HG02885 (cell line): ENCODE measurements around the gene NFKBIL1.

Source experiments
- ATAC-seq: cut with Tn5 transposase; IDR thresholded peaks from one replicate; pipeline ENCODE4 v1.9.1; 2021; ENCODE audit warnings: mild to moderate bottlenecking; ENCODE audit not compliant: unreplicated experiment, poor library complexity

NFKBIL1 gene

GRCh38 chr6:31558631-31559500 is 11.5 kb downstream of the NFKBIL1 start:
- ATAC-seq = no peak

- no peak for ATAC-seq
These were observed 12.2 kb downstream of the NFKBIL1 start for GRCh38 chr6:31559606-31559957.

- peak; percentile 70 for ATAC-seq
These were observed 12.7 kb downstream of the NFKBIL1 start for GRCh38 chr6:31559958-31560696.

GRCh38 chr6:31560697-31561058 is 13.3 kb downstream of the NFKBIL1 start:
- ATAC-seq = no peak

- no peak for ATAC-seq
These were observed 20.3 kb downstream of the NFKBIL1 start for GRCh38 chr6:31567531-31568370.

- peak; percentile 65 for ATAC-seq
These were observed 21.1 kb downstream of the NFKBIL1 start for GRCh38 chr6:31568537-31568961.

GRCh38 chr6:31569861-31570536 is 22.6 kb downstream of the NFKBIL1 start:
- no peak for ATAC-seq

GRCh38 chr6:31572041-31572911 is 24.9 kb downstream of the NFKBIL1 start, which contains the start of gene LTA:
Gene LTA (plus strand): TSS chr6:31572289. CDS start chr6:31572743, 454 bp downstream.
- ATAC-seq = peak; percentile 39

- no peak for ATAC-seq
These were observed 26.1 kb downstream of the NFKBIL1 start for GRCh38 chr6:31573239-31574105.

- no peak for ATAC-seq
These were observed 27.0 kb downstream of the NFKBIL1 start for GRCh38 chr6:31574106-31575061.

- no peak for ATAC-seq
These were observed 28.0 kb downstream of the NFKBIL1 start, which contains the start of gene TNF for GRCh38 chr6:31575335-31575901. Gene TNF (plus strand): TSS chr6:31575565. CDS start chr6:31575742, 177 bp downstream.

GRCh38 chr6:31575952-31576685 is 28.7 kb downstream of the NFKBIL1 start:
- ATAC-seq = no peak

- no peak for ATAC-seq
These were observed 29.6 kb downstream of the NFKBIL1 start for GRCh38 chr6:31576897-31577578.

- no peak for ATAC-seq
These were observed 30.2 kb downstream of the NFKBIL1 start for GRCh38 chr6:31577579-31577966.
